MM.1S (cell line): Measurements from ENCODE around the gene STRIT1.

Experiments
- DNase-seq: peaks from one replicate; pipeline ENCODE4 v3.0.0-alpha.2; 2015
- H2AFZ ChIP-seq: fragments of 300-600 bp; sonication (generic); 2 replicates; pipeline ENCODE4 v1.6.0; 2016; ENCODE audit warnings: antibody characterized with exemption, low read length
- H3F3A ChIP-seq: fragments of 300-600 bp; sonication (generic); 2 replicates; pipeline ENCODE4 v1.6.1; 2016; ENCODE audit warnings: mild to moderate bottlenecking, antibody characterized with exemption, low read length, moderate library complexity, mixed read lengths; ENCODE audit not compliant: insufficient read depth
- H3K27ac ChIP-seq: fragments of 300-600 bp; sonication (generic); 2 replicates; pipeline ENCODE4 v1.5.1; 2016; ENCODE audit warnings: mild to moderate bottlenecking, low read length
- H3K27me3 ChIP-seq: fragments of 300-600 bp; sonication (generic); replicated peaks from 2 replicates; pipeline ENCODE4 v1.6.0; 2016; ENCODE audit warnings: low read length; ENCODE audit not compliant: insufficient read depth
- H3K36me3 ChIP-seq: fragments of 300-600 bp; sonication (generic); replicated peaks from 2 replicates; pipeline ENCODE4 v1.6.1; 2016; ENCODE audit warnings: mild to moderate bottlenecking, low read length, mixed read lengths; ENCODE audit not compliant: insufficient read depth
- H3K4me1 ChIP-seq: fragments of 300-600 bp; sonication (generic); 2 replicates; pipeline ENCODE4 v1.6.1; 2016; ENCODE audit warnings: low read length, mixed read lengths
- H3K4me2 ChIP-seq: fragments of 300-600 bp; sonication (generic); 2 replicates; pipeline ENCODE4 v1.6.0; 2016; ENCODE audit warnings: low read depth, low read length
- H3K4me3 ChIP-seq: fragments of 300-600 bp; sonication (generic); 2 replicates; pipeline ENCODE4 v1.5.1; 2016; ENCODE audit warnings: low read length, mixed read lengths
- H3K79me2 ChIP-seq: fragments of 300-600 bp; sonication (generic); 2 replicates; pipeline ENCODE4 v1.6.1; 2016; ENCODE audit warnings: mixed run types, low read length, mixed read lengths
- H3K9ac ChIP-seq: fragments of 300-600 bp; sonication (generic); 2 replicates; pipeline ENCODE4 v1.6.1; 2016; ENCODE audit warnings: low read length, mixed read lengths
- H3K9me2 ChIP-seq: fragments of 300-600 bp; sonication (generic); replicated peaks from 2 replicates; pipeline ENCODE4 v1.6.1; 2016; ENCODE audit warnings: mild to moderate bottlenecking, low read length, mixed read lengths; ENCODE audit not compliant: insufficient read depth
- H3K9me3 ChIP-seq: fragments of 300-600 bp; sonication (generic); replicated peaks from 2 replicates; pipeline ENCODE4 v1.6.1; 2016; ENCODE audit warnings: mild to moderate bottlenecking, low read length, mixed read lengths; ENCODE audit not compliant: insufficient read depth
- H4K20me1 ChIP-seq: fragments of 300-600 bp; sonication (generic); 2 replicates; pipeline ENCODE4 v1.6.1; 2016; ENCODE audit warnings: mild to moderate bottlenecking, low read length, moderate library complexity, mixed read lengths; ENCODE audit not compliant: insufficient read depth
- EZH2 ChIP-seq: fragments of 300-600 bp; sonication (generic); optimal IDR thresholded peaks from 2 replicates; pipeline ENCODE3; 2017; ENCODE audit warnings: low read depth, mild to moderate bottlenecking, antibody characterized with exemption, low read length, mixed read lengths
- EZH2phosphoT487 ChIP-seq: fragments of 300-600 bp; sonication (generic); IDR thresholded peaks from 2 replicates; pipeline ENCODE4 v1.6.1; 2018; ENCODE audit warnings: antibody characterized with exemption, low read length
- TF ChIP-seq, protein P1 (sequence below): fragments of 300-600 bp; sonication (generic); IDR thresholded peaks from 2 replicates; pipeline ENCODE4 v1.5.1; 2016; ENCODE audit warnings: antibody characterized with exemption, low read length, mixed read lengths

STRIT1 gene

DNA sequence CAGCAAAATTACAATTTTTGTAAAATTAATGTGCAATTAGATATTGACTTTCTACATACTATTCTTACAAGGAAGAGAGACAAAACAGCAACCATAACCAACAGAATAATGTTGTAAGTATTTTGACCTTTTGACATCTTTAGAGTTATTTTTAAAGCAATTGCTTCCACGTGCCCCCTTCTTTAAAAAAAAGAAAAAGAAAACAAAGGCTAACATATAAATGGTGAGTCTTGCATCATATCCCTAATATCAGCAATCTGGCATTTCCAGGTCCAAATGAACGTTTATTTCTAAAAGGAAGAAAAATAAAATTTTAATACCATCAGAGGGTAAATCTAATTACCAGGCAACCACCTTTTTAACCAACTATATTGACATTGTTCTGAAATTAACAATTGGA lies 19.3 kb upstream of the STRIT1 start:
- Histone ChIP-seq H4K20me1 (no peaks in the 10 kb centered on the region), H3K79me2 (no peaks in the 10 kb centered on the region), H3K27me3 (no peaks in the 10 kb centered on the region), H3K9me2 (no peaks in the 10 kb centered on the region), H3K4me1 (no peaks in the 10 kb centered on the region), H3K9me3 (no peaks in the 10 kb centered on the region), H3K27ac (no peak overlapping the region), H3F3A (no peaks in the 10 kb centered on the region), H2AFZ (no peak overlapping the region), H3K9ac (no peak overlapping the region), H3K4me3 (no peak overlapping the region), H3K36me3 (no peaks in the 10 kb centered on the region), H3K4me2 (no peak overlapping the region)
- DNase-seq: no peak
- TF ChIP-seq, protein P1, sequence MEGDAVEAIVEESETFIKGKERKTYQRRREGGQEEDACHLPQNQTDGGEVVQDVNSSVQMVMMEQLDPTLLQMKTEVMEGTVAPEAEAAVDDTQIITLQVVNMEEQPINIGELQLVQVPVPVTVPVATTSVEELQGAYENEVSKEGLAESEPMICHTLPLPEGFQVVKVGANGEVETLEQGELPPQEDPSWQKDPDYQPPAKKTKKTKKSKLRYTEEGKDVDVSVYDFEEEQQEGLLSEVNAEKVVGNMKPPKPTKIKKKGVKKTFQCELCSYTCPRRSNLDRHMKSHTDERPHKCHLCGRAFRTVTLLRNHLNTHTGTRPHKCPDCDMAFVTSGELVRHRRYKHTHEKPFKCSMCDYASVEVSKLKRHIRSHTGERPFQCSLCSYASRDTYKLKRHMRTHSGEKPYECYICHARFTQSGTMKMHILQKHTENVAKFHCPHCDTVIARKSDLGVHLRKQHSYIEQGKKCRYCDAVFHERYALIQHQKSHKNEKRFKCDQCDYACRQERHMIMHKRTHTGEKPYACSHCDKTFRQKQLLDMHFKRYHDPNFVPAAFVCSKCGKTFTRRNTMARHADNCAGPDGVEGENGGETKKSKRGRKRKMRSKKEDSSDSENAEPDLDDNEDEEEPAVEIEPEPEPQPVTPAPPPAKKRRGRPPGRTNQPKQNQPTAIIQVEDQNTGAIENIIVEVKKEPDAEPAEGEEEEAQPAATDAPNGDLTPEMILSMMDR: no peak
- no peak for TF ChIP-seq EZH2phosphoT487
- no peak for TF ChIP-seq EZH2

GRCh38 chr3:155309581-155309980 lies 16.1 kb upstream of the STRIT1 start:
- Histone ChIP-seq H2AFZ (no peak overlapping the region), H3K4me3 (no peak overlapping the region), H3K27me3 (no peaks in the 10 kb centered on the region), H3K9me3 (no peaks in the 10 kb centered on the region), H4K20me1 (no peaks in the 10 kb centered on the region), H3K36me3 (no peaks in the 10 kb centered on the region), H3K9ac (no peak overlapping the region), H3K79me2 (no peaks in the 10 kb centered on the region), H3F3A (no peaks in the 10 kb centered on the region), H3K4me2 (no peak overlapping the region), H3K9me2 (no peaks in the 10 kb centered on the region), H3K27ac (no peak overlapping the region), H3K4me1 (no peaks in the 10 kb centered on the region)
- no peak for DNase-seq
- TF ChIP-seq, protein P1: no peak
- no peak for TF ChIP-seq EZH2
- no peak for TF ChIP-seq EZH2phosphoT487

DNA sequence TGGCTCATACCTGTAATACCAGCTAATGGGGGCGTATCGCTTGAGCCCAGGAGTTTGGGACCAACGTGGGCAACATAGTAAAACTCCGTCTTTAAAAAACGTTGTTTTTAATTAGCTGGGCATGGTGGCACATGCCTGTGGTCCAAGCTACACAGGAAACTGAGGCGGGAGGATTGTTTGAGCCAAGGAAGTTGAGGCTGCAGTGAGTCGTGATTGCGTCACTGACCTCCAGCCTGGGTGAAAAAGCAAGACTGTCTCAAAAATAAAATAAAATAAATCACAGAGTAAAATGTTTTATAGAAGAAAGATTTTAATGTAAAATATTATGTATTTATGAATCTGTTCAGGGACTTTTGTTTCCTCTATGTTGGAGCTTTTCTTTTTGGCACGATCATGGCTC lies 15.3 kb upstream of the STRIT1 start:
- Histone ChIP-seq H2AFZ (no peak overlapping the region), H3K36me3 (no peaks in the 10 kb centered on the region), H3K9me2 (no peaks in the 10 kb centered on the region), H3K4me2 (no peak overlapping the region), H3K4me1 (no peaks in the 10 kb centered on the region), H3K27ac (no peak overlapping the region), H3K4me3 (no peak overlapping the region), H4K20me1 (no peaks in the 10 kb centered on the region), H3K9ac (no peak overlapping the region), H3K27me3 (no peaks in the 10 kb centered on the region), H3F3A (no peaks in the 10 kb centered on the region), H3K79me2 (no peaks in the 10 kb centered on the region), H3K9me3 (no peaks in the 10 kb centered on the region)
- DNase-seq: no peak
- TF ChIP-seq, protein P1: no peak
- TF ChIP-seq EZH2: no peak
- no peak for TF ChIP-seq EZH2phosphoT487
